Measurements from ENCODE around the gene BPIFB6. TPM values are rescaled to one million over a fixed set of nuclear protein-coding genes. Genes with fewer than 3 reads are reported as not detected.

The BPIFB6 gene
- total RNA-seq, 1 experiment from 2014 or later: not detected

DNA sequence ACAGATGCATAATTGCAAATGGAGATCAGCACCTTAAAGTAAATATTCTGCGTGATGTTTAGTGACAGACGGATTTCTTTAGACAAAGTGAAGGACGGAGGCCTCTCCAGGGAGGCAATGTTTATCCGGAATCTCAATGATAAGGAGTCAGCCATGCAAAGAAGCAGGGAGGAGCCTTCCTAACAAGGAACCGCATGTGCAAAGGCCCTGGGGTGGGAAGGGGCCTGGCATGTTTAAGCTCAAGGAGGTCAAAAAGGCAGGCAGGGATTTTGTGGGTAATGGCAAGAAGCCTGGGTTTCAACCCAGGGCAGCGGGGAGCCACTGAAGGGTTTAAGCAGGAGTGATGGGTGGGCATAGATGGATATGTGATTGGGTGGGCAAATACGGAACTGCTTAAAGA lies 22.9 kb downstream of the BPIFB6 start:
- no TSS peak for BruUV-seq (replicated peaks)
- ChIA-PET CTCF (no interaction called here), POLR2A (interaction anchor here (0.7 kb wide), 1 partner anchor 17 kb away, joined by 3 read pairs; no protein-coding TSS in a partner anchor)
- in situ Hi-C loops (cut with HindIII; ENCODE audit: low pct_unique_long_range_greater_than_20kb, low sequenced_read_pairs) (no loop called here), intact Hi-C loops (cut with micrococcal nuclease; ENCODE audit: unreplicated experiment) (no loop called here)
- ATAC-seq: no peak
- H3K4me1 ChIP-seq (ENCODE audit: control insufficient read depth, insufficient read depth, low read length): no peaks in the 10 kb centered on the region
- no peak for DNase-seq (ENCODE audit: low read depth, low spot score)
- H3K27ac ChIP-seq (ENCODE audit: low read length): no peak overlapping the region
- no peak for TF ChIP-seq SIN3A (IDR thresholded peaks at IDR 0.05; ENCODE audit: borderline replicate concordance, insufficient read depth, low read depth, low read length)
- TF ChIP-seq, protein P1, sequence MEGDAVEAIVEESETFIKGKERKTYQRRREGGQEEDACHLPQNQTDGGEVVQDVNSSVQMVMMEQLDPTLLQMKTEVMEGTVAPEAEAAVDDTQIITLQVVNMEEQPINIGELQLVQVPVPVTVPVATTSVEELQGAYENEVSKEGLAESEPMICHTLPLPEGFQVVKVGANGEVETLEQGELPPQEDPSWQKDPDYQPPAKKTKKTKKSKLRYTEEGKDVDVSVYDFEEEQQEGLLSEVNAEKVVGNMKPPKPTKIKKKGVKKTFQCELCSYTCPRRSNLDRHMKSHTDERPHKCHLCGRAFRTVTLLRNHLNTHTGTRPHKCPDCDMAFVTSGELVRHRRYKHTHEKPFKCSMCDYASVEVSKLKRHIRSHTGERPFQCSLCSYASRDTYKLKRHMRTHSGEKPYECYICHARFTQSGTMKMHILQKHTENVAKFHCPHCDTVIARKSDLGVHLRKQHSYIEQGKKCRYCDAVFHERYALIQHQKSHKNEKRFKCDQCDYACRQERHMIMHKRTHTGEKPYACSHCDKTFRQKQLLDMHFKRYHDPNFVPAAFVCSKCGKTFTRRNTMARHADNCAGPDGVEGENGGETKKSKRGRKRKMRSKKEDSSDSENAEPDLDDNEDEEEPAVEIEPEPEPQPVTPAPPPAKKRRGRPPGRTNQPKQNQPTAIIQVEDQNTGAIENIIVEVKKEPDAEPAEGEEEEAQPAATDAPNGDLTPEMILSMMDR (IDR thresholded peaks at IDR 0.05): no peak
- no peak for TF ChIP-seq TCF7L2 (IDR thresholded peaks at IDR 0.05; ENCODE audit: low read depth, low read length)
- TF ChIP-seq REST (IDR thresholded peaks at IDR 0.05; ENCODE audit: insufficient read depth in 1 of 2, low read depth in 2 of 2, low read length in 1 of 2): no peak
- no peak for TF ChIP-seq POLR2AphosphoS5 (IDR thresholded peaks at IDR 0.05; ENCODE audit: low read depth, low read length)
- H3K4me3 ChIP-seq (ENCODE audit: low read depth in 2 of 2, low read length in 2 of 2): no peak overlapping the region
- H3K27me3 ChIP-seq (ENCODE audit: control insufficient read depth, insufficient read depth, low read length): no peaks in the 10 kb centered on the region
- no peaks in the 10 kb centered on the region for H3K9me3 ChIP-seq (ENCODE audit: control insufficient read depth, insufficient read depth, low read depth, low read length)
- H3K36me3 ChIP-seq (ENCODE audit: control insufficient read depth, insufficient read depth, low read length): no peaks in the 10 kb centered on the region

- no peak for DNase-seq (ENCODE audit: low read depth, low spot score)
- Histone ChIP-seq H3K4me3 (ENCODE audit: low read depth in 2 of 2, low read length in 2 of 2) (no peak overlapping the region), H3K4me1 (ENCODE audit: control insufficient read depth, insufficient read depth, low read length) (no peaks in the 10 kb centered on the region), H3K9me3 (ENCODE audit: control insufficient read depth, insufficient read depth, low read depth, low read length) (no peaks in the 10 kb centered on the region), H3K27me3 (ENCODE audit: control insufficient read depth, insufficient read depth, low read length) (no peaks in the 10 kb centered on the region), H3K36me3 (ENCODE audit: control insufficient read depth, insufficient read depth, low read length) (no peaks in the 10 kb centered on the region), H3K27ac (ENCODE audit: low read length) (no peak overlapping the region)
- intact Hi-C loops (cut with micrococcal nuclease; ENCODE audit: unreplicated experiment): no loop called here
- TF ChIP-seq TCF7L2 (IDR thresholded peaks at IDR 0.05; ENCODE audit: low read depth, low read length) (no peak), POLR2AphosphoS5 (IDR thresholded peaks at IDR 0.05; ENCODE audit: low read depth, low read length) (no peak), SIN3A (IDR thresholded peaks at IDR 0.05; ENCODE audit: borderline replicate concordance, insufficient read depth, low read depth, low read length) (no peak), REST (IDR thresholded peaks at IDR 0.05; ENCODE audit: insufficient read depth in 1 of 2, low read depth in 2 of 2, low read length in 1 of 2) (no peak)
- TF ChIP-seq, protein P1 (IDR thresholded peaks at IDR 0.05): no peak
- ChIA-PET CTCF (no interaction called here), POLR2A (interaction anchor here (0.7 kb wide), 1 partner anchor 16 kb away, joined by 3 read pairs; no protein-coding TSS in a partner anchor)
- no TSS peak for BruUV-seq (replicated peaks)
- ATAC-seq: no peak
- in situ Hi-C loops (cut with HindIII; ENCODE audit: low pct_unique_long_range_greater_than_20kb, low sequenced_read_pairs): no loop called here
These were observed 23.3 kb downstream of the BPIFB6 start for GRCh38 chr20:33054791-33055190.

Measured in Panc1 (cell line).